GM12801 (cell line): ENCODE results near the gene PHYKPL.

ENCODE experiments used
- TF ChIP-seq, protein P1 (sequence below): IDR thresholded peaks from one replicate; pipeline ENCODE4 v1.5.1; 2011; ENCODE audit warnings: control low read depth; ENCODE audit not compliant: insufficient read length; ENCODE audit errors: extremely low read depth

Gene PHYKPL

GRCh38 chr5:178241688-178242231 lies 9.2 kb upstream of the PHYKPL start:
- TF ChIP-seq, protein P1, sequence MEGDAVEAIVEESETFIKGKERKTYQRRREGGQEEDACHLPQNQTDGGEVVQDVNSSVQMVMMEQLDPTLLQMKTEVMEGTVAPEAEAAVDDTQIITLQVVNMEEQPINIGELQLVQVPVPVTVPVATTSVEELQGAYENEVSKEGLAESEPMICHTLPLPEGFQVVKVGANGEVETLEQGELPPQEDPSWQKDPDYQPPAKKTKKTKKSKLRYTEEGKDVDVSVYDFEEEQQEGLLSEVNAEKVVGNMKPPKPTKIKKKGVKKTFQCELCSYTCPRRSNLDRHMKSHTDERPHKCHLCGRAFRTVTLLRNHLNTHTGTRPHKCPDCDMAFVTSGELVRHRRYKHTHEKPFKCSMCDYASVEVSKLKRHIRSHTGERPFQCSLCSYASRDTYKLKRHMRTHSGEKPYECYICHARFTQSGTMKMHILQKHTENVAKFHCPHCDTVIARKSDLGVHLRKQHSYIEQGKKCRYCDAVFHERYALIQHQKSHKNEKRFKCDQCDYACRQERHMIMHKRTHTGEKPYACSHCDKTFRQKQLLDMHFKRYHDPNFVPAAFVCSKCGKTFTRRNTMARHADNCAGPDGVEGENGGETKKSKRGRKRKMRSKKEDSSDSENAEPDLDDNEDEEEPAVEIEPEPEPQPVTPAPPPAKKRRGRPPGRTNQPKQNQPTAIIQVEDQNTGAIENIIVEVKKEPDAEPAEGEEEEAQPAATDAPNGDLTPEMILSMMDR = no peak

DNA sequence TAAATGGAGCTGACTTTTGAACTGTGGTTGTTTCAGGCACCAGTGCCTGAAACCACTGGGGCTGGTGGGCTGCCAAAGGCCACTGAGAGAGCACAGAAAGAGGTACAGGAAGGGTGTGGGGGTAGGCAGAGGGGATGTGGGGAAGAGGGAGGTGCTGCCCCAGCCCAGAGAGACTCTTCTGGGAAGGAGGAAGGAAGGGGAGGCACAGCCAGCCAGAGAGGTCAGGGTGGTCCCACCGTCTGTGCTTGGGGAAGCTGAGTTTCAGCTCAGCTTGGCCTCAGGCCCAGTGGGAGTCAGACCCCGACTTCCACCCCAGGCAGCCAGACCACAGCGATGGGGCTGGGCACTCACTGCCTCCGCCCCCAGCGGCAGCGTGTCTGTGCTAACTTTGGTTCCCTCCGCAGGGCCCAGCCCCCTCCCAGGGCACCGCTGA lies 8.6 kb upstream of the PHYKPL start:
- TF ChIP-seq, protein P1 = no peak

GRCh38 chr5:178240766-178241165 lies 8.2 kb upstream of the PHYKPL start:
- TF ChIP-seq, protein P1 = no peak

DNA sequence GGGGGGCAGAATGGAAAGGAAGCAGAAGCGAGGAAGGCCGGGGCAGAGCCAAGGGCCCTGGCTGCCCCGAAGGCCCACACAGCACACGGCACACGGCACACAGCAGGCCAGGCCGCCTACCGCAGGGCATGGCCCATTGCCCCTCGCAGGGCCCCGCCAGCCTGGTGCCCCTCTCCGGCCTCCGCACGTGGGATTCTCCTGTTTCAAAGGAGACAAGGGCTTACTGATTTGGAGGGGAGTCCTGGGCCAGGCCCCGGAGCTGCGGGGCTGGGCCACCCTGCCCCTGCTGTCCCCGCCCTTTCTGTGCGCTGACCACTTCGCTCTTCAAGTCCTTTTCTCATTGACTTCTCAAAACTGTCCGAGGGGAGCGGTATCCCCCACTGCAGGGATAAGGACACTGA lies 7.7 kb upstream of the PHYKPL start:
- TF ChIP-seq, protein P1 = no peak

- TF ChIP-seq, protein P1 = no peak
Measured at GRCh38 chr5:178238711-178239592, 6.3 kb upstream of the PHYKPL start.

- TF ChIP-seq, protein P1 = no peak
Measured at GRCh38 chr5:178238313-178238635, 5.7 kb upstream of the PHYKPL start.

GRCh38 chr5:178237431-178238312 lies 5.1 kb upstream of the PHYKPL start:
- TF ChIP-seq, protein P1 = no peak
